GM23248 (cell line): ENCODE results near the gene KIF6. TPM values are rescaled to one million over a fixed set of nuclear protein-coding genes. Genes with fewer than 3 reads are reported as not detected.

Experiments
- DNase-seq: peaks from one replicate; pipeline ENCODE4 v3.0.0-alpha.2; 2015
- H2AFZ ChIP-seq: fragments of 200-600 bp; sonication (generic); 2 replicates; pipeline ENCODE4 v1.6.1; 2016; ENCODE audit warnings: antibody characterized with exemption
- H3F3A ChIP-seq: fragments of 200-600 bp; sonication (generic); 2 replicates; pipeline ENCODE4 v1.6.1; 2016; ENCODE audit warnings: mild to moderate bottlenecking, antibody characterized with exemption, mixed run types; ENCODE audit not compliant: insufficient read depth
- H3K27ac ChIP-seq: fragments of 200-600 bp; sonication (generic); 2 replicates; pipeline ENCODE4 v1.5.1; 2016; ENCODE audit warnings: mild to moderate bottlenecking
- H3K27me3 ChIP-seq: fragments of 200-600 bp; sonication (generic); replicated peaks from 2 replicates; pipeline ENCODE4 v1.6.1; 2016; ENCODE audit warnings: mild to moderate bottlenecking; ENCODE audit not compliant: insufficient read depth
- H3K36me3 ChIP-seq: fragments of 200-600 bp; sonication (generic); 2 replicates; pipeline ENCODE4 v1.6.1; 2016; ENCODE audit warnings: low read depth, mild to moderate bottlenecking
- H3K4me1 ChIP-seq: fragments of 200-600 bp; sonication (generic); 2 replicates; pipeline ENCODE4 v1.6.1; 2016; ENCODE audit warnings: mild to moderate bottlenecking; ENCODE audit not compliant: insufficient read depth
- H3K4me2 ChIP-seq: fragments of 200-600 bp; sonication (generic); one replicate; pipeline ENCODE4 v1.6.1; 2016; ENCODE audit warnings: mild to moderate bottlenecking; ENCODE audit not compliant: unreplicated experiment
- H3K4me3 ChIP-seq: fragments of 200-600 bp; sonication (generic); 2 replicates; pipeline ENCODE4 v1.5.1; 2016; ENCODE audit warnings: mild to moderate bottlenecking
- H3K79me2 ChIP-seq: fragments of 200-600 bp; sonication (generic); 2 replicates; pipeline ENCODE4 v1.6.1; 2016; ENCODE audit warnings: mild to moderate bottlenecking; ENCODE audit not compliant: insufficient read depth
- H3K9ac ChIP-seq: fragments of 200-600 bp; sonication (generic); 2 replicates; pipeline ENCODE4 v1.6.1; 2016; ENCODE audit warnings: mild to moderate bottlenecking
- H3K9me2 ChIP-seq: fragments of 200-600 bp; sonication (generic); 2 replicates; pipeline ENCODE4 v1.6.1; 2016; ENCODE audit warnings: mixed run types, mild to moderate bottlenecking, moderate library complexity; ENCODE audit not compliant: insufficient read depth
- H3K9me3 ChIP-seq: fragments of 200-600 bp; sonication (generic); one replicate; pipeline ENCODE4 v1.6.1; 2017; ENCODE audit warnings: low read depth
- H4K20me1 ChIP-seq: fragments of 200-600 bp; sonication (generic); 2 replicates; pipeline ENCODE4 v1.6.0; 2016; ENCODE audit not compliant: insufficient read depth
- EZH2 ChIP-seq: fragments of 200-600 bp; sonication (generic); IDR thresholded peaks from 2 replicates; pipeline ENCODE4 v1.6.1; 2018; ENCODE audit warnings: antibody characterized with exemption, mild to moderate bottlenecking; ENCODE audit not compliant: insufficient read depth, poor library complexity, severe bottlenecking
- EZH2phosphoT487 ChIP-seq: fragments of 200-600 bp; sonication (generic); IDR thresholded peaks from 2 replicates; pipeline ENCODE4 v1.6.1; 2018; ENCODE audit warnings: antibody characterized with exemption, moderate library complexity, mild to moderate bottlenecking, low read depth; ENCODE audit not compliant: insufficient read depth
- WGBS, 2 experiments: methylation state at CpG; one replicate each; pipeline ENCODE4 v1.1.6; 2015 to 2017; ENCODE audit warnings: low lambda C conversion rate in 2 of 2, low coverage in 1 of 2; ENCODE audit errors: missing lambda C conversion rate in 2 of 2; 5-methylcytosine and 5-hydroxymethylcytosine counted together
- in situ Hi-C: fragments of 300-500 bp; cut with MboI; formaldehyde crosslinking; loops from 2 replicates; pipeline ENCODE4 v1.15.0; 2020
- polyA plus RNA-seq: library from polyadenylated mRNA; unstranded; fragments of >200 nt; fragmentation: Nextera tagmentation; extraction: Ambion mirVana; gene quantifications from 2 replicates; pipeline ENCODE4 v1.2.1, GENCODE V29; 2016
- total RNA-seq: library from RNA; depleted of rRNA; stranded (reverse); fragments of >200 nt; shearing (Covaris generic); gene quantifications from 2 replicates; pipeline ENCODE4 v1.2.3, GENCODE V29; 2014

KIF6 gene
- total and polyA plus RNA-seq, 2 experiments from 2014 or later = 0.22 to 0.91 TPM

DNA sequence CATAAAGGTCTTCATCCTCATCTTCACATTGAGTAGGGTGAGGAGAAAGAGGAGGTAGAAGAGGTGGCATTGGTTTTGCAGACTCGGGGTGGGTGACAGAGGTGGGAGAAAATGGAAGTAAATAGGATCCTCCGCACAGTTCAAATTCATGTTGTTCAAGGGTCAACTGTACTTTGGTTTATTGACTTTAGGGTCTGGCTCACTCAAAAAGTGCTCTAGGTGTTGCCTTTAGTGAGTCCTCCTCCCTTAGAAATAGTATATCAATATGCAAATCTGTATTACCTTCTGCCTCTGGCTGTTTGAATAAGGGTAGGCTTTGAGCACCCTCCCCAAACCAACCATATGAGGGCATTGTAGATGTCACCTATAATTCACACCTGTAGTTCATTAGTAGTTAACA lies 54.7 kb downstream of the KIF6 start:
- Histone ChIP-seq H3K27me3 (no peaks in the 10 kb centered on the region), H4K20me1 (no peaks in the 10 kb centered on the region), H3K79me2 (no peaks in the 10 kb centered on the region), H2AFZ (no peak overlapping the region), H3K4me1 (peaks cover 9% of the 10 kb centered on the region), H3K36me3 (no peaks in the 10 kb centered on the region), H3K4me3 (no peak overlapping the region), H3K9ac (no peak overlapping the region), H3K27ac (no peak overlapping the region), H3K9me2 (no peaks in the 10 kb centered on the region), H3F3A (peaks cover 13% of the 10 kb centered on the region; the same call in 1 of the 2 replicates), H3K9me3 (no peaks in the 10 kb centered on the region), H3K4me2 (no peak overlapping the region)
- no peak for TF ChIP-seq EZH2phosphoT487
- no peak for TF ChIP-seq EZH2
- in situ Hi-C loops = no loop called here
- no peak for DNase-seq
- 82 to 86% methylated on average over 2 of the region's 2 CpGs for WGBS, 2 experiments

GRCh38 chr6:39669973-39670342 lies 55.2 kb downstream of the KIF6 start:
- no peak overlapping the region for H3K4me3 ChIP-seq
- no peak for TF ChIP-seq EZH2
- no peak for TF ChIP-seq EZH2phosphoT487

GRCh38 chr6:39669207-39669972 lies 55.8 kb downstream of the KIF6 start:
- H3K4me1 ChIP-seq = peaks cover 11% of the 10 kb centered on the region
- no peaks in the 10 kb centered on the region for H4K20me1 ChIP-seq
- H3K9ac ChIP-seq = no peak overlapping the region
- no peaks in the 10 kb centered on the region for H3K27me3 ChIP-seq
- H3K9me2 ChIP-seq = no peaks in the 10 kb centered on the region
- H2AFZ ChIP-seq = no peak overlapping the region
- H3K36me3 ChIP-seq = no peaks in the 10 kb centered on the region
- no peak for TF ChIP-seq EZH2phosphoT487
- TF ChIP-seq EZH2 = no peak
- H3K9me3 ChIP-seq = no peaks in the 10 kb centered on the region
- 83 to 87% methylated on average over 8 of the region's 8 CpGs for WGBS, 2 experiments
- H3K79me2 ChIP-seq = no peaks in the 10 kb centered on the region
- peaks cover 13% of the 10 kb centered on the region; the same call in 1 of the 2 replicates for H3F3A ChIP-seq
- peak; percentile 46 for DNase-seq
- in situ Hi-C loops = no loop called here
- no peak overlapping the region for H3K4me3 ChIP-seq
- H3K27ac ChIP-seq = no peak overlapping the region
- no peak overlapping the region for H3K4me2 ChIP-seq

More at GRCh38 chr6:39669973-39670342, 55.2 kb downstream of the KIF6 start:
- in situ Hi-C loops = no loop called here
- no peaks in the 10 kb centered on the region for H3K79me2 ChIP-seq
- no peak for DNase-seq
- H3K4me2 ChIP-seq = no peak overlapping the region
- no peaks in the 10 kb centered on the region for H3K27me3 ChIP-seq
- WGBS, 2 experiments = 88 to 94% methylated on average over 5 of the region's 5 CpGs
- no peaks in the 10 kb centered on the region for H3K9me3 ChIP-seq
- peaks cover 11% of the 10 kb centered on the region for H3K4me1 ChIP-seq
- H3K27ac ChIP-seq = no peak overlapping the region
- no peak overlapping the region for H2AFZ ChIP-seq
- H3K36me3 ChIP-seq = no peaks in the 10 kb centered on the region
- H4K20me1 ChIP-seq = no peaks in the 10 kb centered on the region
- H3F3A ChIP-seq = peaks cover 13% of the 10 kb centered on the region; the same call in 1 of the 2 replicates
- H3K9me2 ChIP-seq = no peaks in the 10 kb centered on the region
- no peak overlapping the region for H3K9ac ChIP-seq

DNA sequence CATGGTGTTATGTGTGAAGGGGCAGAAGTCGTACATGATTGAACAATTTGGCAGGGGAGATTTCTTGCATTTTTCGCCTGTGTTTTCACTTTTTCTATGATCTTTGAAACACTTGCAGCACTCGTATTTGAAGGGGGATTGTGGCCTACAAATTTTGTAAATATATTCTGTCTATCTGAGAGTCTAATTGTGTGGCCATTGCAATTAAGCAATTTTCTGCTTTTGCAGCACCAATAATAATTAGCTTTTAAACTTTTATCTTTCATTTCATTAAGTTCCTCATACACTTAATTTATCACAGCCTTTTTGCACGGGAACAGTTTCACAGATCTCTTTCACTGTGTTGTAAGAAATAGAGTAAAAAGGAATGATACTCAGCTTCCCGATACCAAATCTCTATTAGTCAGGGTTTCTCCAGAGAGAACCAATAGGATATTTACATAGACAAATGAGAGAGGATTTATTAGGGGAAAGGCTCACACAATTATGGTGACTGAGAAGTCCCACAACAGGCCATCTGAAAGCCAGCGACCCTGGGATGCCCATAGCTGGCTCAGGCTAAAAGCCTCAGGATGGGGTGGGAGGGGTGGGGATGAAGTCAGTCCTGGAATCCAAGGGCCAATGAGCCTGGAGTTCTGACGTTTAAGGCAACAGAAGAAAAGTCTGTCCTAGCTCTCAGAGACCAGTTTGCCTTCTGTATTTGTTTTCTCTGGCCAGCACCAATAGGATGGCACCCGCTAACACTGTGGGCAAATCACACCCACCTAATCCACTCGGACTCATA lies 58.3 kb downstream of the KIF6 start:
- Histone ChIP-seq H3K4me3 (no peak overlapping the region), H3K4me1 (peaks cover 11% of the 10 kb centered on the region), H3F3A (peaks cover 13% of the 10 kb centered on the region; the same call in 1 of the 2 replicates), H3K27ac (no peak overlapping the region), H3K79me2 (no peaks in the 10 kb centered on the region), H2AFZ (no peak overlapping the region), H3K9me3 (no peaks in the 10 kb centered on the region), H3K4me2 (no peak overlapping the region), H4K20me1 (no peaks in the 10 kb centered on the region), H3K36me3 (no peaks in the 10 kb centered on the region), H3K9me2 (no peaks in the 10 kb centered on the region), H3K9ac (no peak overlapping the region), H3K27me3 (no peaks in the 10 kb centered on the region)
- 38 to 39% methylated on average over 7 to 9 of the region's 9 CpGs for WGBS, 2 experiments
- no peak for DNase-seq
- in situ Hi-C loops = no loop called here
- no peak for TF ChIP-seq EZH2
- TF ChIP-seq EZH2phosphoT487 = no peak
